MM.1S (cell line): Measurements from ENCODE around the gene SMPD4.
"Not testable (repeated sequence)": the region's sequence is repeated elsewhere in the genome, so short reads cannot be mapped to it uniquely, and the experiment has no call there.

ENCODE experiments used
- DNase-seq: peaks from one replicate; pipeline ENCODE4 v3.0.0-alpha.2; 2015
- H2AFZ ChIP-seq: fragments of 300-600 bp; sonication (generic); 2 replicates; pipeline ENCODE4 v1.6.0; 2016; ENCODE audit warnings: antibody characterized with exemption, low read length
- H3F3A ChIP-seq: fragments of 300-600 bp; sonication (generic); 2 replicates; pipeline ENCODE4 v1.6.1; 2016; ENCODE audit warnings: mild to moderate bottlenecking, antibody characterized with exemption, low read length, moderate library complexity, mixed read lengths; ENCODE audit not compliant: insufficient read depth
- H3K27ac ChIP-seq: fragments of 300-600 bp; sonication (generic); 2 replicates; pipeline ENCODE4 v1.5.1; 2016; ENCODE audit warnings: mild to moderate bottlenecking, low read length
- H3K27me3 ChIP-seq: fragments of 300-600 bp; sonication (generic); replicated peaks from 2 replicates; pipeline ENCODE4 v1.6.0; 2016; ENCODE audit warnings: low read length; ENCODE audit not compliant: insufficient read depth
- H3K36me3 ChIP-seq: fragments of 300-600 bp; sonication (generic); replicated peaks from 2 replicates; pipeline ENCODE4 v1.6.1; 2016; ENCODE audit warnings: mild to moderate bottlenecking, low read length, mixed read lengths; ENCODE audit not compliant: insufficient read depth
- H3K4me1 ChIP-seq: fragments of 300-600 bp; sonication (generic); 2 replicates; pipeline ENCODE4 v1.6.1; 2016; ENCODE audit warnings: low read length, mixed read lengths
- H3K4me2 ChIP-seq: fragments of 300-600 bp; sonication (generic); 2 replicates; pipeline ENCODE4 v1.6.0; 2016; ENCODE audit warnings: low read depth, low read length
- H3K4me3 ChIP-seq: fragments of 300-600 bp; sonication (generic); 2 replicates; pipeline ENCODE4 v1.5.1; 2016; ENCODE audit warnings: low read length, mixed read lengths
- H3K79me2 ChIP-seq: fragments of 300-600 bp; sonication (generic); 2 replicates; pipeline ENCODE4 v1.6.1; 2016; ENCODE audit warnings: mixed run types, low read length, mixed read lengths
- H3K9ac ChIP-seq: fragments of 300-600 bp; sonication (generic); 2 replicates; pipeline ENCODE4 v1.6.1; 2016; ENCODE audit warnings: low read length, mixed read lengths
- H3K9me2 ChIP-seq: fragments of 300-600 bp; sonication (generic); replicated peaks from 2 replicates; pipeline ENCODE4 v1.6.1; 2016; ENCODE audit warnings: mild to moderate bottlenecking, low read length, mixed read lengths; ENCODE audit not compliant: insufficient read depth
- H3K9me3 ChIP-seq: fragments of 300-600 bp; sonication (generic); replicated peaks from 2 replicates; pipeline ENCODE4 v1.6.1; 2016; ENCODE audit warnings: mild to moderate bottlenecking, low read length, mixed read lengths; ENCODE audit not compliant: insufficient read depth
- H4K20me1 ChIP-seq: fragments of 300-600 bp; sonication (generic); 2 replicates; pipeline ENCODE4 v1.6.1; 2016; ENCODE audit warnings: mild to moderate bottlenecking, low read length, moderate library complexity, mixed read lengths; ENCODE audit not compliant: insufficient read depth
- CTCF ChIP-seq: fragments of 300-600 bp; sonication (generic); IDR thresholded peaks from 2 replicates; pipeline ENCODE4 v1.5.1; 2016; ENCODE audit warnings: antibody characterized with exemption, low read length, mixed read lengths
- EZH2 ChIP-seq: fragments of 300-600 bp; sonication (generic); optimal IDR thresholded peaks from 2 replicates; pipeline ENCODE3; 2017; ENCODE audit warnings: low read depth, mild to moderate bottlenecking, antibody characterized with exemption, low read length, mixed read lengths
- EZH2phosphoT487 ChIP-seq: fragments of 300-600 bp; sonication (generic); IDR thresholded peaks from 2 replicates; pipeline ENCODE4 v1.6.1; 2018; ENCODE audit warnings: antibody characterized with exemption, low read length

SMPD4 gene

GRCh38 chr2:130190237-130190636 lies 8.8 kb upstream of the SMPD4 start:
- H3K4me3 ChIP-seq: no peak overlapping the region
- peaks cover 4% of the 10 kb centered on the region; the same call in 1 of the 2 replicates for H3K79me2 ChIP-seq
- no peaks in the 10 kb centered on the region for H3K9me2 ChIP-seq
- no peak overlapping the region for H2AFZ ChIP-seq
- no peaks in the 10 kb centered on the region for H3K36me3 ChIP-seq
- no peaks in the 10 kb centered on the region for H4K20me1 ChIP-seq
- H3K27ac ChIP-seq: no peak overlapping the region
- H3K27me3 ChIP-seq: no peaks in the 10 kb centered on the region
- H3K9ac ChIP-seq: no peak overlapping the region
- TF ChIP-seq EZH2: no peak
- TF ChIP-seq EZH2phosphoT487: no peak
- TF ChIP-seq CTCF: no peak
- H3K9me3 ChIP-seq: no peaks in the 10 kb centered on the region
- H3F3A ChIP-seq: no peaks in the 10 kb centered on the region
- H3K4me1 ChIP-seq: no peaks in the 10 kb centered on the region
- no peak for DNase-seq
- H3K4me2 ChIP-seq: no peak overlapping the region

GRCh38 chr2:130188958-130189357 lies 7.6 kb upstream of the SMPD4 start:
- DNase-seq, H3F3A ChIP-seq, H3K9ac ChIP-seq, H3K36me3 ChIP-seq, H3K4me1 ChIP-seq, H2AFZ ChIP-seq, H3K9me2 ChIP-seq, H3K27me3 ChIP-seq, H3K4me3 ChIP-seq, H3K9me3 ChIP-seq, H3K27ac ChIP-seq, H3K4me2 ChIP-seq, H4K20me1 ChIP-seq: not testable (repeated sequence)
- H3K79me2 ChIP-seq: peaks cover 12% of the 10 kb centered on the region

GRCh38 chr2:130187859-130188792 lies 6.7 kb upstream of the SMPD4 start:
- not testable (repeated sequence) for DNase-seq

GRCh38 chr2:130187268-130187667 lies 5.9 kb upstream of the SMPD4 start:
- Histone ChIP-seq H3K9me3 (no peaks in the 10 kb centered on the region), H3K27me3 (no peaks in the 10 kb centered on the region), H3K4me1 (no peaks in the 10 kb centered on the region), H4K20me1 (no peaks in the 10 kb centered on the region), H3K4me2 (no peak overlapping the region), H3K4me3 (no peak overlapping the region), H3K9me2 (no peaks in the 10 kb centered on the region), H2AFZ (no peak overlapping the region), H3K27ac (no peak overlapping the region), H3K79me2 (peaks cover 27% of the 10 kb centered on the region), H3K36me3 (no peaks in the 10 kb centered on the region), H3F3A (no peaks in the 10 kb centered on the region), H3K9ac (no peak overlapping the region)
- TF ChIP-seq EZH2phosphoT487: no peak
- DNase-seq: no peak

More at GRCh38 chr2:130187859-130188792, 6.7 kb upstream of the SMPD4 start:
- not testable (repeated sequence) for H3K9me2 ChIP-seq, H3K27ac ChIP-seq, H3K4me2 ChIP-seq, H3F3A ChIP-seq, H3K9me3 ChIP-seq, H3K9ac ChIP-seq, H4K20me1 ChIP-seq, H3K36me3 ChIP-seq, H3K4me1 ChIP-seq, H2AFZ ChIP-seq, H3K27me3 ChIP-seq, H3K4me3 ChIP-seq
- H3K79me2 ChIP-seq: peaks cover 20% of the 10 kb centered on the region
